ENCODE results near the gene CHST15.

The CHST15 gene

DNA sequence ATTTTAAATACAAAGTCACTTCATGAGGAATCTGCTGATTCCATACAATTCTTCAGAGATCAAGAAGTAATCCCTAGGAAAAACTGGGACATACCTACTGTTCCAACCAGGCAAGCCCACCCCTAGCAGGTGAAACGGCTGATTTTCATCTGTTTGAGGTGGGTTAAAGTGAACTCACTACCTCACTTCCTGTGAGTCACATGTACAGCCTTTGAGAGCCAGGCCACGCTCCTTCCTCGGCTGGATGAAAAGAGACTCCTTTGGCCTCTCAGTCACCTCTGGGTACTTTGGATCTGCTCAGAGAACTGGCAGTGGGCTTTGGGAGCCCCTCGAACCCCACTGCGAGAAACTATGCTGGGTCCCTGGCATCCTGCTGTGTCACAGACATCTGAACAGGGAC is 68.2 kb downstream of the CHST15 start:
- DNase-seq, result no peak

DNA sequence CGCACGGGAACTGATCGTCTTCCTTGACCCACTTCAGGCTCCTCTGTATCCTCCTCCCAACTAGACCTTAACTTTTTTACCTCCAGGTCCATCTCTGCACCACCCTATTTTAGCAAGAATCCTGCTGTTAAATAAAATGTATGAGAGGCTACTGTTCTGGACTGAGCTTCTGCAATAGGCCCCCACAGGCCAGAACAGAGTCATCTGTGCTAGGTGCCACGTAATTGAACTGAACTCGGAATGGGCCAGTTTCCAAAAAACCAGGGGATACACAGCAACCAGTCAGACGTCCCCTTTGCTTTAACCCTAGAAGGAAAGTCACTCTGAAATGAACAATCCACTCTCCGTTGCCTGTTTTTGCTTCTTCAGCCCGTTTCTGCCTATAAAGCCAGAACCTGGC is 71.3 kb downstream of the CHST15 start:
- DNase-seq, result no peak

DNA sequence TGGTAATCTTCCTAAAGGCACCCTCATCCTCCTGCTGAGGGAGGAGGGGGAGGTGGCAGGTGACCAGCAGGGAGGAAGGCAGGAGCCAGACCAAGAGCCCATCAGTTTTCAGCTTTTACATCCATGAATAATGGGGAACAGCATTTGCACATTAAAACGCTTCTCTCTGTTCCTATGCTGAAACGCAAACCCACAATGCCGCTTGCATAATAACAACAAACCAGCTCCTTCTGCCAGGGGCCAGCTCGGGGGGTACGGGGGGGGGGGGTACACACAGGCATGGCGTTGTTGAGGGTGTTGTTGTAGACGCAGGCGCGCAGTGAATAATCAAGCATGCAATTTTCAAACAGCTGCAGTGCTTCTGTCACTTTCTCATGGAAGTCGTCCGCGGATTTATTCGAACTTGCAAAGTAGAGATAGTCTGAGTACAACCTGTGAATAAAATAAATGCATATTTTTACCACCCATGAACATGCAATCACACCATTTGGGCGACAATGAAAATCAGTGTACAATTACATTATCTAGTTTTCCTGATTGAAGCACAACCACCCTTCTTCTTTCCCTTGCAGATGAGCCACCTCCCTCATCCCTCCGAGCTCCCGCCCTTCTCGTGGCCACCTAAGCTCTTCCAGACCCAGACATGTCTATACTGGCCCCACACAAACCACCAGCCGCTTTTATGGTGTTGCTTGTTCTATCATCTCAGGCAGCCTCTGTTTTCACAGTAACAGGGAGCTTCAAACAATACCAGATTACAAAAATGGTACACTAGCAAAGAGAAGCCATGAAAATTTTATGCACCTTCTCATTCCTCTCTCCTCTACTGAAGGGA is 72.2 kb downstream of the CHST15 start:
- no peak for DNase-seq

DNA sequence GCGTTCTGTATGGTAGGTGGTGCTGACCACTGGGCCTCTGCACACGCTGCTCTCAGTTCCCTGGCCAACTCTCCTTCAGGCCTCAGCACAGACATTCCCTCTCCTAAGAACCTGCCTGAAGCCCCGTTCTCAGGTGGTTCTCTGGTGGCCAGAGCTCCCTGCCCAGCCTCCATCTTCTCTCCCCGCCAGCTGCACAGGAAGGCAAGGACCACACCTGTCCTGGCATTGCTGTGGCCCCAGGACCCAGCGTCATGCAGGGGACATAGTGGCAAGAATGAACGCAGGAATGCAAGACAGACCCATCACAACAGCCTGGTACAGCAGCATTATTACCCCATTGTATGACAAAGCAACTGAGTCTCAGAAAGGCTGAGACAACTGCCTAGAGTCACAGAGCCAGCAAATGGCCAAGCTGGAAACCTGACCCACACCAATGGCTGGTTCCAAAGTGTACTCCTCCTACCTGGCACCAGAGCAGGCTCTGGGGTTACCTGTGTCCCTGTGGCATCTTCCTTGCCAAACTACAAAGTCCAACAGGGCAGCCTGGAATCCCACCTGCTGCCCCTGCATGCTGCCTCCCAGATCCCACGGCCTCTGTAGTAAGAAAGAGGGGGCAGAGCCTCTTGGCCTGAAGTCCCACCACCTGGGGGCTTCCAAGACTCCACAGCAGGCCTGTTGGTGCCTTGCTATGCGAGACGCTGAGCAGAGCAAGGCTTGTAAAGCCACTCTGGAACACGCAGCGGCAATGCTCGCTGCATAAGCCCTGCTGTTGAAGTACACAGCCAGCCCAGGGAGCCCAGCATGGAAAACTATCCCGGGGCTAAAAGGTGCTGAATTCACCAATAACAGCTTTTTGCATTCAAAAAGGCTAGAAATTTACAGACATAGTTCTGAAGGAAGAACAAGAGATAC is 73.3 kb downstream of the CHST15 start:
- no peak for DNase-seq

DNA sequence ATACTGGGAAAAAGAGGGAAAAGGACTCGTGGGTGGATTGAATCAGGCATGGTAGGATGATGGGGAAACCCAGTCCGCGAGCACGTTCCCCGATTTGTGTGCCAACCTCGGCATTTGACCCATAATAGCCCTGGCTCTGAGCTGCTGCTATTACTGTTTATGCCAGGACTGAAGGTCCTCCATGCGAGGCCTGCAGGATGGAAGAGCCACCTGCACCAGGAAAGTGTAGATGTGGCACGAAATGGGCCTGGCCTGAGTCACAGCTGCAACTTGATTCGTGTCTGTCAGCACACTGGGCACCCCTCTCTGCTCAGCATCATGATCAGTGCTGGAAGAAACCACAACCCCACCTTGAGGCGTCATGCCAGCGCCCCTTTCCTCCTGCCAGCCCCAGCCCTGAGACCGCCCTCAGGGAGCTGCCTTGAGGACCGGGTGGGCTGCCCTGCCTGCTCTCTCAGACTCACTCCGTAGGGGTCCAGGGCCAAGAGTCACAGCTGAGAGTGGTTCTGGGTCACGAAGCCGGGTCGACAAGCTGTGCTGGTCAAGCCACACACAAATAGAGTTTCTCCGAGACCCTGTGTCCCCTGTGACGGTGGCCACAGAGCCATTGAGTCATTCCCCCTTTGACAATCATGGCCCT is 74.4 kb downstream of the CHST15 start:
- no peak for DNase-seq

DNA sequence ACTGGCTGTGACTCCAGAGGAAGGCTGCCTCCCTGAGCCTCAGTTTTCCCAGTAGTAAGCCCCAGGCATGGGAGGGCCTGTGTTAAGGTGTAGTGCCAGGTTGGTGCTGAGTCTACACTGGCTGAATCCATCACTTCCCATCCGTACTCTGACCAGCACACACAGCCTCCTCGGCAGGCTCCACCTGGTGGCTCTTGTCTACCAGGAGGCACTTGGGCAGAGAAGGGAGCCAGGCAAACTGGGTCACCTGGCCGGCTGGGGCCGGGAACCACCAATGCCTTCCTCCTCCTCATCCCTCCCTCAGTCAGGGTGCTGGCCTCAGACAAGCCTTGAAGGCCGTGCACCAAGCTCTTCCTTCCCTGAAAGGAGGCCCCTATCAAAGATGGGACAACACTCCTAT is 75.7 kb downstream of the CHST15 start:
- DNase-seq, result no peak

DNA sequence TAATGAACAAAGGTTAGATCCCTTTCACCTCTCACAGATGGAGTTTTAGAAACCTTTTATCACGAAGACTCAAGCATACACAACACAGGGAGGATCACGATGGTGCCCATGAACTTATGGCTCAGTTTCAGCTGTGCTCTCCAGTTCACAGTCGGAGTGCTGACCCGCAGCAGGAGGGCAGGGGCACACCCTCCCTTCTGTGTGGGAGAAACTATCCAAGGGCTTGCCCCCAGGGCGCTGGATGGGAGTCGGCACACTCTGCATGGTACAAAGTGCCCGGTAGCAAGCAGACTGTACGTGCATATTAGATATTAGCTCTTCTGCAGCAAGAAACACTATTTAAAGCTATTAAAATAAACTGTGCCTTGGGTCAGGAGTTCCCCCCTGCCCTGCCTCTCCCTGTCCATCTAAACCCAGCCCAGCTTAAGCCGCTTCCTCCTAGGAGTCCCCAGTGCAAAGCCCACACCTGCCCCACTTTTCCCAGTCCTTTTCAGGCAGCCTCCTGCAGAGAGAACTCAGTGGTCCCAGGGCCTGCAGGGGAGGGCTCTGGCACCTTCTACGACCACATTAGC is 76.5 kb downstream of the CHST15 start:
- no peak for DNase-seq

DNA sequence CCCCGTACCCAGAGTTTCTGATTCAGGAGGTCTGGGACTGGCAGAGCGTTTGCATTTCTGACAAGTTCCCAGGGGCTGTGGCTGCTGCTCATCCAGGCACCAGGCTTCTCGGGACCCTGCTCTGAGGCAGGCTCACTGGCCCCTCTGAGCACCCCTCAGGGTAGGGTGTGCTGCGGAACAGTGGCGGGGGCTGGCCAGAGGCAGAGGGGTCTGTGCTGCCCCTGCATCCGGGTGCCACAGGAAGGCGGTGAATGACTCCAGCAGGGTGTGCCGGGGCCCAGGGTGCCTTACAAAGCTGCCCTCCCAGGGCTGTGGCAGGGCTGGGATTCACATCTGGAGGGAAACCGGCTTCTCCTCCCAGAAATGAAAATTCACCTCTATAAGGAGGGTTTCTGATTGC is 77.4 kb downstream of the CHST15 start:
- DNase-seq, result no peak

DNA sequence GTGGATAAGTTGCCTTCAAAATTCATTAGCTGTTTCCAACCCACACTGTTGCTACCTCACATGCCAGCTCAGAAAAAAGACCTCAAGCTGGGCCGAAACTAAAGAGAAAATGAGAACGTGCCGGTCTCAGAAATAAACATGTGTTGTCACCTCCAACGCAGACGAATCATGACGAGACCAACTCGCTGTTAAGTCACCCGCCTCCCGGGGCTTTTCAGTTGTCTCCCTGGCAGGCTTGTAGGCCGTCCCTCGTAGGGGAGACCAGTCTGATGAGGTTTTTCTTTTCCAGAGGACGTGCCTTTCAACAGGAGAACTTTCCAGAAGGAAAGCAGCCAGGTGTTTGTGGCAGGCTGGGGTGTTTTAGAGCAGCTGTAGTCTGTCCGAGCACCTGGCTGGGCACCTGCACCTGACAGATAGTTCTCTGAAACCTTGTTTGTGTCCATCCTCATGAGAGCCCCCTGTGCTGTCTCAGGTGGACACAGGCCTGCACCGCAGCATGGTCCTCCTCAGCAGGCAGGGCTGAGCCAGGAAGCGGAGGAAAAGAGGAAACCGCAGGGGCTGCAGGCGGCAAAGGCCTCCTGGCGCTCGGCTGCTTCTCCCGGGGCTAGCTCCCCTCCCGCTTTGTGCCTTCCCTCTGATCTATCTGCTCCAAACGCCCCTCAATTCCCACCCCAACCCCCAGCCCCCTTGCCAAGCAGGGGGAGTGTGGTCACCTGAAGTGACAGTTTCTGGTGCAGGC is 78.8 kb downstream of the CHST15 start:
- no peak for DNase-seq

DNA sequence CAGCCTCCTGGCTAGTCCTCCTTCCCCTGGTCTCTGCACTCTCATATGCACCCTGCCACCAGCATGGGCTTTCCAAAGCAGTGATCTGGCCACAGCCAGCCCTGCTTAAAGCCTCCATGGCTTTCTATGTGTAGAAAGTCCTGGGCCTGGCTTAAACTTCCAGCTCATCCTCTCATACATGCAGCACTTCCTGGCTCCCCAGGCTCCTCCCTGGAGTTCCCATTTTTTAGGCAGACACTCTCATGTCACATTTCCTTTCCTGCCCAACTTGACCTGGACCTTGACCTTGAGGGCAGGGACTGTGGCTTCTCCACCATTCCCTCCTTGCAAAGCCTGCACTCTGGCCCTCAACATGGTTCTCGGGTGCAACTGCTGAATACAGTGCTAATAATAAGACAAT is 79.5 kb downstream of the CHST15 start:
- no peak for DNase-seq

DNA sequence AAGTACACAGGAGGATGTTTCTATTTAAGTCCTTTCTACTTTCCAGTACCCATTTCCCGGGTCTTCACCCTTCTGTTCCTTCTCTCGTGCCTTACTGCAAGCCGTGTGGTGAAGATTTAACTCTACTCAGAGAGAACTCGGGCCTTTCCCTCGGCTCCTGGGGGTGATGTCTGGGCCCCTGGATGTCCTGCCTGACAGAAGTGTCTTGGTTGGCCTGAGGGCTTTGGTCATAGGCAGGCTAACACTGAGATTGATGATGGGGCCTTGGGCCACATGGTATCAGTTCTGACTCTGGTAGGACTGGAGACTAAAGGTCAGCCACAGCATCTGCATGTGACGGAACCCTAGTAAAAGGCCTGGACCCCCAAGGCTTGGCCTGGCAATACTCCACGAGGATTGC is 80.4 kb downstream of the CHST15 start:
- no peak for DNase-seq

DNA sequence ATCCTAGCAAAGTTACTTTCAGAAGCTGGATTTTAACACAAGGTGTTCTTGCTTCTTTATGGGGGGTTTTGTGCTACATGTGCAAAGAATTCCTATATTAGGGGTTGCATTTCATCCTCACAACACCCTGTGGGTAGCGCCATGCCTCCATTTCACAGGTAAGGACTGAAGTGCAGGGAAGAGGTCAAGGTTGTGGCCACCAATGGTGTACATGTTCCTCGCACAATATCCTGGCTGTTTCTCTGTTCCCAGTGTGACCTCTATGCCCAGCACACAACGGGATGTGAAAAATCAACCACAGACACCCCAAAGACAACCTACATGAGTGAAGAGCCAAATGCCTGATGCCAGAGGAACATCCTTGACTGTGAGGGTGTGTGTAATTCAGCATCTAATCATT is 80.8 kb downstream of the CHST15 start:
- no peak for DNase-seq

DNA sequence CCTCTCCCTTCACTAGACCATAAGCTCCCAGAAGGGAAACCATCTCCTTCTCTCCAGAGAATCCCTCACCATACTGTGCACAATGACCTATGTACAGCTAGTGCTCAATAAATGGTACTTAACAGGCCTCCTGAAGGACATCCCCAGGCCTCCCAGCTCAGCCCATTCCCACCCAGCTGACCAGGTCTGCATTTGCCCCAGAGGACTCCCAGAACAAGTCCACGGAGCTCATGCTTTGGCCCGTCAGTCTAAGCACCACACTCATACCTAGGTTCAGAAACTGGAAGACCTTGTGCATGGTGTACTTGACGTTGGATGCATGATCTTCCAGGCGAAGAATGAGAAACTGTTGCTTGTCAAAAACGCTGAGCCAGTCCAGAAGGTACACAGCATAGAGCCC is 81.3 kb downstream of the CHST15 start:
- DNase-seq, result no peak

DNA sequence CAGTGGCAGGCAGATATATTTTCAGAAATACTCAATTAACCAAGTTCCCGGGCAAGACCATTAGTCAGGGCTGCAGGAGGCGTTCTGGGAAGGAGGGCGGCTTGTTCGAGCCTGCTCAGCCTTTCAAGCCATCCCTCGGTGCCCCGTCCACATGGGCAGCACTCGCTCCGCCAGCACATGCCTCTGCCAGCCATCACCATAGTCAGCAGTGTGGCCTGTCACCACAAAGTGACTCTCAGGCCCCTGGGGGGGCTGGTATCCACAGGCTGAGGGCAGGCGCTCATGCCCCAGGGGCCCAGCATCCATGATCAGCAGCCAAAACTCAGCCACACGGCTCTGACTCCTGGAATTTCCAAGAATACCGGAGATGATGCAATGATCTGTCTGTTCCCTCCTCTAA is 81.9 kb downstream of the CHST15 start:
- no peak for DNase-seq

DNA sequence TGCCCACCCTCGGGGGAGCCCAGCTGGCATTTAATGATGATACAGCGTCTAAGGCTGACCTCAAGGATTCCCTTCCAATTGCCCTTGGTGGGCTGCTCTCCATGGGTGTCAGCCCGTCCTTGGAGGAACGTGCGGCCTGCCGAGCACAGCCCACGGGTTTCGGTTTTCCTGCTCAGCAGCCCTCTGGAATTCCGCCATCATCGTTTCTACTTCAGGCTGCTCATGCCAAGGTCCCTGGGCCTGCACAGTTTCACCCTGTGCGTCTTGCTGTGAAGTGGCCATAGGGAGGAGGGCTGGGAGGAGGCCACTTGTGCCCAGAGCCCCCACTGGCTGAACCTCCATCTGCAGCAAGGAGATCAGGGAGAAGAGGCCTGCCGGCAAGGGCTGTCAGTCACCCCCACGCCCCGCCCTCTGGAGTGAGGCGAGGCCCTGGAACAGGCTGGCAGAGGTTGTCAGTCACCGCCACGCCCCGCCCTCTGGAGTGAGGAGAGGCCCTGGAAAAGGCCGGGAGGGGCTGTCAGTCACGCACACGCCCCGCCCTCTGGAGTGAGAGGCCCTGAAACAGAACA is 82.8 kb downstream of the CHST15 start:
- DNase-seq, result no peak

DNA sequence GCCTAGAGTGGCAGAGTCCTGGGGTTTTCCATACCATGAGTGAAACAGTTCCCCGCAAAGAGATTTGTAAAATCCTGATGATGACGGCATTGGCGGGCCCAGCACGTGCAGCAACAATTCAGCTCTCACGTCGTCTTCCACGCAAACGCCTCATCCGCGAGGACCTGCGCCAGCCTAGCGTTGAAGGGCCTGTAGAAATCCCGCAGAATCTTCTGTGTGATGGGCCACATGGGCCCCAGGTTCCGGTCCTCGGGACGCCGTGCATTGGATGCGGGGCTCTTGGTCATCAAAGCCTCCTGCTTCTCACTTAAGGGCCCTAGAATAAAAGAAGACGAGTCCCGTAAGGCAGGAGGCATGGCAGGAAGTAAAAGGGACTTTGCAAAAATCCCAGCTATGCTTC is 83.4 kb downstream of the CHST15 start:
- DNase-seq, result no peak

DNA sequence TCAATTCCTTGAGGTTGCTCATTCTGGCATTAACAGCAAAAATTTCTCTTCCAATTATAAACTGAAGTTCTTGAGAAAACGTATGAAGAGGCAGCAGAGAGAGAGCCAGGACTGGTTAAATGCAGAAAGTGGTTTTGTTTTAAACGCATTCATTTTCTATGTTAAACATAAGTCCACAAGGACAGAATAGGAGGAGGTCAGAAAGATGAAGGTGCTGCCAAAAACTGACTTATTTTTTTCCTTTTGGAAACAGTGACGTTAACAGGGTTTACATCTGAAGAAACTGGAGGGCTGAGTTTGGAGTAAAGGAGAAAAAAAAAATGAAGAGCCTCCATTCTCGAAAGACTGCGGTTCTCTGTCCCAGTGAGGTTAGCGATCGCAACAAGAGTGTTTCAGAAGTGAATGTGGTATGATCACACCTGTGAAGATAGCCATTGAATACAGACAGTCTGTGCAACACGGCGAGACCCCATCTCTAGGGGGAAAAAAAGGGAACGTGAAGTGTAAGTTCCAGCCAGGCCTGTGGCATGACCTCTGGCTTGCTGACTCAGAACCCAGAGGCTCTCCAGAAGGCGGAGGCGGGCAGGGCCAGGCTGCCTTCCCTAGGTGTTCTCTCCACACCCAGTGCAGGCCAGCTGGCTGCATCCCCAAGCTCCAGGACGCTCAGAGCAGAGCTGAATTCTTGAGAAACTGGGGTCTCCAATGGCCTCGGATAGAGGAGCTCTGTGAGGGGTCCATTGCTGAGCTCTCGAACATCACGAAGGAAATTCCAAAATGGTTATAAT is 84.0 kb downstream of the CHST15 start:
- DNase-seq, result no peak

DNA sequence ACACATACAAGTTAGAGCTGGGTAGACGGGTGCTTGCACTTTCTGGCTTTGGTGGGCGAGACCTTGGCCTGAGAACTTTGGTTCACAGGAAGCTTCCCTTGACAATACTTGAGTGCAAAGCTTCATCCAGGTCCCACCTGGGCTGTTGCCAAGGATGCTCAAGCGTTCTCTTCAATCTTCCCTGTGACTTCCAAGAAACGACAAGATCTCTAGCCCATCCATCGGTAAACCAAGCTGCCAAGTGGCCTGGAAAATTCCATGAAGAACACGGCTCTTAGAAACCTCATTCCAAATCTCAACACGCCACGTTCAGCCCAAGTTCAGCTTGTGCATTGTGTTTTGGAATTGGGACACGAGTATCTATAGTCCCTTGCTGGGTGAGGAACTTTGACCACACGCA is 84.7 kb downstream of the CHST15 start:
- no peak for DNase-seq

DNA sequence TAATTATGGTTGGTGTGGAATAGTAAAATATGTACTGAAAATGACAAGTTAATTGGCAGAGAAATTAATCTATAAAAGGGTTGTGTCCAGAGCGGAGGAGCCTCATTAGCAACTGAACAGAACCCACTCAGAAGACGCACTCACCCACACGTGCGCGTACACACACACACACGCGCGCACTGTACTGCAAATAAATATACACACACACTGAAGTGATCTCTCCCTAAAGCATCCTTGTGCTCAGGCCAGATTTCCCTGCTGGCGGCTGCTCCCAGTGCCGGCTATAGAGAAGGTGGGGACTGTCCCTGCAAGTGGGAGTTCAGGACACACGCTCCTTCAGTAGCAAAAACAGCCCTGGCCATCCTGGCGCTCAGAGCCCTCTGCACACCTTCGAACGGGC is 85.2 kb downstream of the CHST15 start:
- DNase-seq, result no peak

DNA sequence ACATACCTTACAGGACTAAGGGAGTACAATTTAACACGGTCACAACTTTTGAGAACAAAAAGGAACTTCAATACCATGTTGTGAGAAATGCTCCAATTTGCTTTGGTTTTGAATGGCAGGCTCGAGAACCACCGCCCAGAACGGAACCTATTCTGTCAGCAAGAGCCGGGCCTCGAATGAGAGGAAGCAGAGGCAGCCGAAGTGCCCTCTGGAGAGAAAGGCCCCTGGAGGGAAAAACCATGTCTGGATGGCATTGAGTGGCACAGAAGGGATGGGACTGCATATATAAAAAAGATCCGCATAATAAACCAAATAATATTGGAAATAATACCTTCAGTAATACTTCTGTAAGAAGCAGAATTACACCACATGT is 85.6 kb downstream of the CHST15 start:
- DNase-seq, result no peak

DNA sequence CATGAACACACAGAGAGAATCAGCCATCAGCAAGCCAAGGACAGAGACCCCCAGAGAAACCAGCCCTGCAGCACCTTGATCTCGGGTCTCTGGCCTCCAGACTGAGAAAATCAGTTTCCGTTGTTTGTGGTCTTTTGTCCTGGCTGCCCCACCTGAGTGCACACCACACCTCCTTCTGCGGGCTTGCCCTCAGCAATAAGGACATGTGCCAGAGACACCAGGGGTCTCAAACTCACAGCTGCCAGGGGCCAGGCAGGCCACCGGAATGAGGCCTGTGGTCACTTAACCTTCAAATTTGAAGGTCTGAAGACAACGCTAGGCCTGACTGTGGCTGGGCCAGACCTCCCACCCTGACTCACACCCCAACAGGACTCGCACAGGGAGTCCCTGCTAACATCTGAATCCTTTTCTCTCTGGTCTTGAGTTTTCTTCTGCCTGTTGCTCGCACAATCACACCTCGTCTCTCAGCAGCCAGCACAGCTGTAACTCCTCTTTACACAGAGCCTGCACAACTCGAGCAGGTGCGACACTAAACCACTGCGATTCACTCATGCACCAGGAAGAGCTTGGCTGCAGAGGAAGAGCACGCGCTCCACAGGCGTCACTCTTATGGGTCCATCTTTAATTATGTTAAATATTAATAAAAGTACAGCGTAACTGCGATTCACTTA is 86.2 kb downstream of the CHST15 start:
- DNase-seq, result no peak

Data from HCEC 1CT (cell line).